GM18861 (cell line): ENCODE measurements around the gene HHATL.

Experiments used
- ATAC-seq: cut with Tn5 transposase; IDR thresholded peaks from one replicate; pipeline ENCODE4 v1.9.1; 2021; ENCODE audit not compliant: unreplicated experiment

Gene HHATL

GRCh38 chr3:42713747-42714146 is 11.1 kb upstream of the HHATL start:
- no peak for ATAC-seq

- ATAC-seq: no peak
Measured at GRCh38 chr3:42712688-42713372, 10.2 kb upstream of the HHATL start.

GRCh38 chr3:42712344-42712648 is 9.7 kb upstream of the HHATL start:
- no peak for ATAC-seq

GRCh38 chr3:42711491-42712343 is 9.1 kb upstream of the HHATL start:
- ATAC-seq: no peak

DNA sequence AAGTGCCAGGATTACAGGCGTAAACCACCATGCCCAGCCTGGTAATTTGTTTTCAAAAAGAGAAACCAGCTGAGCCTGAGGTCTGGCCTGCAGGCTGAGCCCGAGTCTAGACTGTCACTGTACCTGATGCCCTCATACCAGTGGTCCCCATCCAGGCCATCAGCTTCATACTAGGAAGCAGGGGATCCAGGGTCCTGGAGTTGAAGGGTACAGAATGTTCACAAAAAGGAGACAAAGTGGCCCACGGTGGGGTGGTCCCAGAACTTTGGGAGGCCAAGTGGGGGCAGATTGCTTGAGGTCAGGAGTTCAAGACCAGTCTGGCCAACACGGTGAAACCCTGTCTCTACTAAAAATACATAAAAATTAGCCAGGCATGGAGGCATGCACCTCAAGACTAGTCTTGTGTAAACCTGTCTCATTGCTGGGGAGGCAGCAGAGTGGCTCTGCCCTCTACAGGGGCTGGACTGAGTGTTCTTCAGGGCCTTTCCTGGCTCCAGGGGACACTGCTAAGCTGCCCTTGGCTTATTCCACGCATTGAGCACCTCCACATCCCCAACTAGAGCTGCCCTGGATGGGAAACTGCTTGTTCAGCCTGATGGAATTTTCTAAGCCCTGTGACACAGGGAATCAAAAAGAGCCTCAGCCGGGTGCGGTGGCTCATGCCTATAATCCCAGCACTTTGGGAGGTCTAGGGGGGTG is 7.9 kb upstream of the HHATL start:
- no peak for ATAC-seq

DNA sequence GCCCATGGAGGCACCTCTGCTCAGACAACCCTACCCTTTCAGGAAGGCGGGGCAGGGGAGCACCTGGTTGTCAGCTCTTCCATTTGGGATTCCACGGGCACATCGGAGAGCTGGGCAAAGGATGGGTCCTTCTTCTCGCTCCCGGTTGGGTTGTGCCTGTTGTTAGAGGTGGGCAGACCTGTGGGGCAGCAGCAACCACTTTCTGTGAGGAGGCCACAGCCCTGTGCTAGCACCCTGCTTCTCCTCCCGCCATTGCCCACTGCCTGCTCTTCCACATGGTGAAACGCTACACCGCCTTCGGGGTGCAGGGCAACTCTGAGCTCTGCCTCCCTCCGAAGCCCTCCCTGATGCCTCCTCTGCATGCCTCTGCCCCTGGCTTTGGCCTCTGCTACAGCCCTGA is 7.0 kb upstream of the HHATL start:
- no peak for ATAC-seq

GRCh38 chr3:42708611-42709151 is 6.1 kb upstream of the HHATL start:
- ATAC-seq: no peak

GRCh38 chr3:42707620-42708355 is 5.2 kb upstream of the HHATL start:
- ATAC-seq: no peak

- no peak for ATAC-seq
Measured at GRCh38 chr3:42706721-42707619, 4.4 kb upstream of the HHATL start.

- no peak for ATAC-seq
Measured at GRCh38 chr3:42705962-42706585, 3.5 kb upstream of the HHATL start.

DNA sequence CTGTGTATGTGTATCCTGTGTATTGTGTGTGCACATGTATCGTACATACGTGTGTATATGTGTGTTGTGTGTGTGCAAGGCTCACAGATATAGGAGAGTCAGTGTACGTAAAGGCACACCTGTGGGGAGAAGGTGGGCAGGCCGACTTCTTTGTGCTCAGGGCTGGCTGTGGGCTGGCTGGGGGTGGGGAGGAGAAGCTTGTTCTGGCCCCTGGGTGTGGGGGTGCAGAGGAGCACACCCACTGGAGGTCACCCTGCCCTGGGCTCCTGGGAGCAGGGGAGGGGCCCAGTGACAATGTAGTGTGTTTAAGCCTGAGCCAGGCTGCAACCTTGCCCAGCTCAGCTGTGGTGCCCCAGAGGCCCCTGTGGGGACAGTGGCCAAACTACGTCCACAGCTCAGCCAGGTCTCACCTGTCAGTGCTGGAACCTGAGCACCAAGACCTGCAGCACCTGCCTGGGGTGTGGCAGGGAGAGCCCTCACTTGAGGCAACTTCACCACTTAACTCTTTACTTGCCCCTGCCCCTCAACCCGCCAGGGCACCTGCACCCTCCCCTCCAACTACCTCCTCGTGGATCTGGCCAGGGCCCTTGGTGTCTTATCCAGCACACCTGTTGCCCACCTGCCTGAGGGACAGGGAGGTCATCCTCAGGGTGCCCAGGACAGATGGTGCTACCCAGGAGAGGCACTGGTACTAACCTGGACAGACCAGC is 2.6 kb upstream of the HHATL start:
- no peak for ATAC-seq

- ATAC-seq: no peak
Measured at GRCh38 chr3:42704136-42704841, 1.7 kb upstream of the HHATL start.

DNA sequence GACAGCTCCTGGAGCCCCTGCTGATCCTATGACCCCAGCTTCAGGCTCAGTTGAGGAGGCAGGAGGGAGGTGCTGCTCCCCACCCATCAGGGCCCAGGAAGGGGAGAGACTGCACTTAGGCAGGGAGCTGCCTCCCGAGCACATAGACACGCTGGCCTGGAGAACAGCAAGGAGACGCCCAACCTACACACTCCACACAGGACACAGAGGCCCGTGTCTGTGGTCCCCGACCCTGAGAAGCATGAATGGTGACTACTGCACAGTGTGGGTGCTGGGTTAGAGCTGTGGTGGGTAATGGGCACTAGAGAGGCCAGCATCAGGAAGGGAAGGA is 1.1 kb upstream of the HHATL start:
- no peak for ATAC-seq

DNA sequence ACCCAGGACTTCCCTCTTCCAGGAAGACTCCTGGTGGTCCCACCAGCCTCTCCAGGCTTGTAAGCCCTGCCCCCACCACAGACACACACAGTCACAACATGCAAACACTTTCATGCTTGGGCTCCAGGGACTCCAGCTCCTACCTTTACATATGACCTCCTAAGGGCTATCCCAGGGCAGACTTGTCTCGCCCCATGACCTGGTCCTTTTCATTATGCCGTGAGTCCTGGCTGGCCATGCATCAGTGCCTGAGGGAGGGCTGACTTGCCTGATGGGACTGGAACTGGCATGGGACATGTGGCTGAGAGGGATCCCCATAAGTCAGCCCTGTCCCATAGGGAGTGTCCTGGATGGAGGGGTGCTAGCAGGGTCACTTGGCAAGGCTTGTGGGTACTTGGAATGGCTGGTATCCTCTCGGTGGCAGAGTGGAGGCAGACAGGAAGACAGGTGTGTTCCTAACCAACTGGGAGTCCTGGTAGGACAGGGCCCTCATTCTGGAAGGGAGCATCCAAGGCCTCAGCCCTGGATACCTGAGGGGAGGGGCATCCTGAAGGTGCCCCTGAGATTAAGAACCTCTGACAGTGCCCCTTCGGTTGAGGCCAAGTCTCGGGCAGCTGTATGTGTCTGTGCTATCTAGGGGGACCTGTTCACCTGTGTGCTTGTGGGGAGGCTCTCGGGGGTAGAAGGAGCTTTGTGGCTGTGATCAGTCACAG is 540 bp upstream of the HHATL start:
- no peak for ATAC-seq

DNA sequence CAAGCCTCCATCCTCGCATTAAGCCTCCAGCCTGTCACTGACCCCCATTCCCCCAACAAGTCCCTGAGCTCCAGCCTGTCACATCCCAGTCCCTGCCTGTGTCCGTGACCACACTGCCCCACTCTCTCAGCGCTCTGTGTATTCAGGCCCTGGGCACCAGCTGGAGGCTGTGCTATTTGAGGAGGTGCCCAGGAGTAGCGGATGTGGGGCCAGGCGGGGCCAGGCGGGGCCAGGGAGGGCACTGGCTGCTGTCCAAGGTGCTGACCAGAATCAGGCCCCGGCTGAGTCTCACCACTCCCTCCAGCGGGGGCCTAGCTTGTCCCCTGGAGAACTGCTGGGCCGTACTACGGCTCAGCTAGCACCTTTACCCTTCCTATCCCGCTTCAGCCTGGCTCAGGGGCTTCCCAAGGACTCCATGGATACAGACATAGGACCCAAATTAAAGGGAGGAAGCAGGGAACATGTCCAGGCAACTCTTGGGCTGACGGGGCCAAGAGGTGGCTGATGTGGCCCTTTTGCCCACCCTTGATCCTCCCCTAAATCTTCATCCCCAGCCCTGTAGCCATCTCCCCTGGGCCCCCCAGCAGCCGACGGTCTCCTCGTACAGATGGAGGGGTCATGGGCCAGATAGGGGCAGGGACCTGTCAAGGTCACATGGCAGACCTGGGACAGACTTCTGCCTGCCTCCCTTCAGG is 1.1 kb downstream of the HHATL start:
- no peak for ATAC-seq

DNA sequence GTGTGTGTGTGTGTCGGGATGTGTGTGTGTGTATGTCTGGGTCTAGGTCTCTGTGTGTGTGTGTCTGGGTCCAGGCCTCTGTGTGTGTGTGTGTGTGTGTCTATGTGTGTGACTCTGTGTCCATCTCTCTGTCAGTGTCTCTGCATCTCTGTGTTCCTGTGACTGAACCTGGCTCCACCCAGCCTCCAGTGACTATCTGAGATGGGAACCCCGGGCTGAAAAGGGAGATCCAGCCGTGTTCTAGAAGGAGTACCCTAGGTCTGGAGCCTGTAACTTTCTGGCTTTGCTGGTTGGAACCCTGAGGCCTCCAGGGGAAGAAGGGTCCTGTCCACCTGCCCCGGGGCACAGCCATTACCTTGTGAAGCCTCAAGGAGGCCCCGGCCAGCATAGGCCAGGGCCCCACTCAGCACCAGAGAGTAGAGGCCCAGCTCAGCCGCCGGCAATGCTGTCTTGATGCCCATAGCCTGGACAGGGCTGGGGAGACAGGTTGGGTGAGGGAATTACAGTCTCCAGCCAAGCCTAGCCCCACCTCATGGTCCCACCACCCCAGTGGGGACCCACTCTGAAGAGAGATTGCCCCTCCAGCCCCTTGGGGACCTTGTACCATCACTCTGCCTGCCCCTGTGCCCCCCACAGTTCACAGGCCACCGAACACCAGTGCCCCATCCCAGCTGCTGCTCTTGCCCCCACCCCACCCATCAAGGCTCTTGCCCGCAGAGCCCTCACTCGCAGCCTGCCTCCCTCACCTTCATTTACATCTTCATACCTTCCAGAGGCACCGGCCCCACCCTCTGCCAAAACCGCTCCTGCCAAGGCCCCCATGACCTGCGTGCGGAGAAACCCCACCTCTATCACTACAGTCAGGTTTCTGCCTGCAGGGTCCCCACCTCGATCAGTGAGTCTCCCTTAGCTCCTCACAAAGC is 2.0 kb downstream of the HHATL start:
- no peak for ATAC-seq
